Right lobe of liver (tissue), 4 donors: Measurements from ENCODE around the gene SMC1B.

Experiments used
- POLR2A ChIP-seq: fragments of 450-650 bp; IDR thresholded peaks from one replicate; pipeline ENCODE4 v1.6.1; 2017; ENCODE audit warnings: antibody characterized with exemption, mild to moderate bottlenecking
- TF ChIP-seq, protein P1 (sequence below), 4 donors: fragments of 200-600 bp in 3 of 4; fragments of 450-650 bp in 1 of 4; IDR thresholded peaks; one replicate each; pipeline versions ENCODE4 v1.5.1 to v1.8.0; 2016 to 2022; ENCODE audit warnings: antibody characterized with exemption in 4 of 4, mild to moderate bottlenecking in 2 of 4
- donor health status: DM: no; HTN: no; CAD: no.
- donor health status: DM: no; HTN: no; CAD: no.
- donor health status: DM: no; HTN: yes; CAD: no.

DNA sequence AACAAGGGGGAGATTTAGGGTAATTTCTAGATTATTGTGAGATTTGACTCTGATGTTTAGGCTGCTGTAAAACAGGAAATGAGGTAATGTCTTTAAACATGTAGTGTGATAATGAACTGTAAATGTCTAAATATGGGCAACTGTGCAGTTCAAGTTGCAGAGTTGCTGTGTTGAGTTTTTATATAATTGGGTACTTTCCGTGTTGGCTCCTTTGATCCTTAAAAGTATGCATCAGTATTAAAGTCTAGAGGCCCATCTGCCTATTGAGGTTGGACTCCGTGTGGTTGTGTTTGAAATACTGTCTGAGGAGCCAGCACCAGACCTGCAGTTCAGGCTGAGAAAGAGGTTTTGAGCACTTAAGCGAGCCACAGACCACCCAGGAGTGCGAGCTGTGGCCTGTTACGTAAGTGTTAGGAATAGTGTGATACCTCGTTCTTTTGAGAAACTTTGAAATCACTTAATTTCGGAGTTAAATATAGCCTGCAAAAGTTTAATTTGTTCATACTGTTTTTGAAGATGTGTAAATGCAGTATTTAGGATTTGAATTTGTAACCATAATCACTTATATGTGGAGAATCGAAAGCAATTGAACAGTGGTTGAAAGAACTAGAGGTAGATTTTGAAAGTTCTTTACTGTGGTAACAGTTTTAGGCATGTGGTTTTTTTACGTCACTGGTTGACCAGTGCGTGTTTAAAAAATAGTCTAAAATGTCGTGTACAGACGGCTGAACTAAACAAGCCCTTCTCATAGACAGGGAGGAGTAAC lies 94.7 kb downstream of the SMC1B start:
- TF ChIP-seq, protein P1, sequence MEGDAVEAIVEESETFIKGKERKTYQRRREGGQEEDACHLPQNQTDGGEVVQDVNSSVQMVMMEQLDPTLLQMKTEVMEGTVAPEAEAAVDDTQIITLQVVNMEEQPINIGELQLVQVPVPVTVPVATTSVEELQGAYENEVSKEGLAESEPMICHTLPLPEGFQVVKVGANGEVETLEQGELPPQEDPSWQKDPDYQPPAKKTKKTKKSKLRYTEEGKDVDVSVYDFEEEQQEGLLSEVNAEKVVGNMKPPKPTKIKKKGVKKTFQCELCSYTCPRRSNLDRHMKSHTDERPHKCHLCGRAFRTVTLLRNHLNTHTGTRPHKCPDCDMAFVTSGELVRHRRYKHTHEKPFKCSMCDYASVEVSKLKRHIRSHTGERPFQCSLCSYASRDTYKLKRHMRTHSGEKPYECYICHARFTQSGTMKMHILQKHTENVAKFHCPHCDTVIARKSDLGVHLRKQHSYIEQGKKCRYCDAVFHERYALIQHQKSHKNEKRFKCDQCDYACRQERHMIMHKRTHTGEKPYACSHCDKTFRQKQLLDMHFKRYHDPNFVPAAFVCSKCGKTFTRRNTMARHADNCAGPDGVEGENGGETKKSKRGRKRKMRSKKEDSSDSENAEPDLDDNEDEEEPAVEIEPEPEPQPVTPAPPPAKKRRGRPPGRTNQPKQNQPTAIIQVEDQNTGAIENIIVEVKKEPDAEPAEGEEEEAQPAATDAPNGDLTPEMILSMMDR (IDR thresholded peaks at IDR 0.05) = no peak
- no peak for TF ChIP-seq POLR2A
